ENCODE data around the gene ART5. TPM values are rescaled to one million over a fixed set of nuclear protein-coding genes. Genes with fewer than 3 reads are reported as not detected.
"Not testable (repeated sequence)": the region's sequence is repeated elsewhere in the genome, so short reads cannot be mapped to it uniquely, and the experiment has no call there.

Gene ART5
- total and polyA plus RNA-seq, 12 donors, result 0.13 to 0.78 (median 0.30) TPM; not detected in 5

DNA sequence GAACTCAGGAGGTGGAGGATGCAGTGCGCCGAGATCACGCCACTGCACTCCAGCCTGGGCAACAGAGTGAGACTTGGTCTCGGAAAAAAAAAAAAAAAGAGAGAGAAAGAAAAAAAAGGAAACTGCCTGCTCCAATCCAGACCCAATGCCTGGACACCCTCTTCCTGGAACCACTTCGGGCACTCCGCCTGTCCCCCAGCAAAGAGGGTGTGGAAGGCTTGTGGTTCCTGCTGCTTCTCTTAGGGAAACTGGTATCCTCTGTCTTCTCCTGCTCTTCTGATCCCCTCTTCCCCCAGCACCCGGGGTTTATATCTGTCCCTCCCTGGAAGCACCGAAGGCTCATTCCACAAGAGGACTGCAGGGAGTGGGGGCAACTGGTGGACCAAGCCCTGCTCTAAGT lies 16.5 kb upstream of the ART5 start:
- TF ChIP-seq, protein P1, sequence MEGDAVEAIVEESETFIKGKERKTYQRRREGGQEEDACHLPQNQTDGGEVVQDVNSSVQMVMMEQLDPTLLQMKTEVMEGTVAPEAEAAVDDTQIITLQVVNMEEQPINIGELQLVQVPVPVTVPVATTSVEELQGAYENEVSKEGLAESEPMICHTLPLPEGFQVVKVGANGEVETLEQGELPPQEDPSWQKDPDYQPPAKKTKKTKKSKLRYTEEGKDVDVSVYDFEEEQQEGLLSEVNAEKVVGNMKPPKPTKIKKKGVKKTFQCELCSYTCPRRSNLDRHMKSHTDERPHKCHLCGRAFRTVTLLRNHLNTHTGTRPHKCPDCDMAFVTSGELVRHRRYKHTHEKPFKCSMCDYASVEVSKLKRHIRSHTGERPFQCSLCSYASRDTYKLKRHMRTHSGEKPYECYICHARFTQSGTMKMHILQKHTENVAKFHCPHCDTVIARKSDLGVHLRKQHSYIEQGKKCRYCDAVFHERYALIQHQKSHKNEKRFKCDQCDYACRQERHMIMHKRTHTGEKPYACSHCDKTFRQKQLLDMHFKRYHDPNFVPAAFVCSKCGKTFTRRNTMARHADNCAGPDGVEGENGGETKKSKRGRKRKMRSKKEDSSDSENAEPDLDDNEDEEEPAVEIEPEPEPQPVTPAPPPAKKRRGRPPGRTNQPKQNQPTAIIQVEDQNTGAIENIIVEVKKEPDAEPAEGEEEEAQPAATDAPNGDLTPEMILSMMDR (IDR thresholded peaks at IDR 0.05), result no peak
- no peak for TF ChIP-seq POLR2A (IDR thresholded peaks at IDR 0.05)
- no peak overlapping the region for H3K27ac ChIP-seq
- 87 to 94% (median 90%) methylated on average over 7 to 8 of the region's 8 CpGs for WGBS, 4 donors
- no peaks in the 10 kb centered on the region for H3K27me3 ChIP-seq
- no peak overlapping the region for H3K4me3 ChIP-seq
- no peaks in the 10 kb centered on the region for H3K36me3 ChIP-seq (replicated peaks in 1 of 2)
- no peaks in the 10 kb centered on the region for H3K4me1 ChIP-seq (replicated peaks in 1 of 2)
- DNase-seq, result no peak
- intact Hi-C loops (cut with DNase I), result no loop called here
- H3K9me3 ChIP-seq (replicated peaks in 1 of 3), result no peaks in the 10 kb centered on the region

DNA sequence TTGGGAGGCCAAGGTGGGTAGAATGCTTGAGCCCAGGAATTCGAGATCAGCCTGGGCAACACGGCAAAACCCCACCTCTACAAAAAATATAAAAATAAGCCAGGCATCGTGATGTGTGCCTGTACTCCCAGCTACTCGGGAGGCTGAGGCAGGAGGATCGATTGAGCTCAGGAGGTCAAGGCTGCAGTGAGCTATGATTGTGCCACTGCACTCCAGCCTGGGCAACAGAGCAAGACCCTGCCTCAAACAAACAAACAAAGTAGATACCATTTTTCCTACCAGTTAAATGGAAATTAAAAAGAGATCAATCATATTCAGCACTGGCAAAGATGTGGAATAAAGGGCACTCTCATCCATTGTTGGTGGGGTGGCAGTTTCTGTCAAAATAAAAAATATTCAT lies 15.5 kb upstream of the ART5 start:
- H3K36me3 ChIP-seq (replicated peaks in 1 of 2); H3K27me3 ChIP-seq; H3K9me3 ChIP-seq (replicated peaks in 1 of 3); H3K27ac ChIP-seq; DNase-seq; intact Hi-C loops (cut with DNase I); H3K4me1 ChIP-seq (replicated peaks in 1 of 2); H3K4me3 ChIP-seq: not testable (repeated sequence)
- 64 to 78% (median 70%) methylated on average over 5 of the region's 5 CpGs for WGBS, 4 donors

DNA sequence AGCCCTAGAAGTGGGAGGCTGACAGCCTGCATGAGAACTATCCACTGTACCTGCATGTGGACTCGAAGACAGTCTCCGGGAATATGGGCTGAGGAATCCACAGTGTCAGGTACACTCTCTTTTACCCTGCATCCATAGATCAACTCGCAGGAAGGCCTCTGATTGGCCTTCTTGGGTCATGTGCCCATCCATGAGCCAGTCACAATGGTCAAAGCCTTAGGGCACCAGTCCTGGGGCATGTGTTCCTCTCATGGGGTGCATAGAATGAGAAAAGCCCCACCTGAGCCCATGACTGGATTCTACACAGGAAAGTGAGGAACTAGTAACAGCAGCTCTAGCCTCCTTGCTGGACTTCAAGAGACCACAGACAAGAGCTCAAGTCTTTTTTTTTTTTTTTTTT lies 13.8 kb upstream of the ART5 start:
- no peaks in the 10 kb centered on the region for H3K9me3 ChIP-seq (replicated peaks in 1 of 3)
- intact Hi-C loops (cut with DNase I), result no loop called here

DNA sequence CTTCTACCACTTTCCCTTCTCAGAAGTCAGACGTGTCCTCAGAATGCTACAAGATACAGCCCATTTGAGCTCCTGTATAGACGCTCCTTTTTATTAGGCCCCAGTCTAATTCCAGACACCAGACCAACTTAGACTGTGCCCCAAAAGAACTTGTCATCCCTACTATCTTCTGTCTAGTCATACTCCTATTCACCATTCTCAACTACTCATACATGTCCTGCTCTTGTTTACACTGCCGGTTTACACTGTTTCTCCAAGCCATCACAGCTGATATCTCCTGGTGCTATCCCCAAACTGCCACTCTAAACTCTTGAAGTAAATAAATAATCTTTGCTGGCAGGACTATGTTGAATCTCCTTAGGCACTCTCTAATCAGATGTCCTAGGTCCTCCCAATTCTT lies 10.7 kb upstream of the ART5 start:
- H3K27ac ChIP-seq; intact Hi-C loops (cut with DNase I); H3K36me3 ChIP-seq (replicated peaks in 1 of 2); DNase-seq; H3K9me3 ChIP-seq (replicated peaks in 1 of 3); H3K27me3 ChIP-seq; H3K4me3 ChIP-seq; H3K4me1 ChIP-seq (replicated peaks in 1 of 2): not testable (repeated sequence)
- WGBS, 4 donors, result 48 to 95% (median 88%) methylated on average over 2 to 3 of the region's 3 CpGs

More for the DNA sequence above, 13.8 kb upstream of the ART5 start:
- 77 to 89% (median 84%) methylated on average over 2 to 3 of the region's 3 CpGs for WGBS, 4 donors
- Histone ChIP-seq H3K27ac (no peak overlapping the region), H3K36me3 (replicated peaks in 1 of 2) (no peaks in the 10 kb centered on the region), H3K27me3 (no peaks in the 10 kb centered on the region), H3K4me3 (no peak overlapping the region), H3K4me1 (replicated peaks in 1 of 2) (no peaks in the 10 kb centered on the region)
- TF ChIP-seq, protein P1 (IDR thresholded peaks at IDR 0.05), result no peak
- no peak for TF ChIP-seq POLR2A (IDR thresholded peaks at IDR 0.05)
- no peak for DNase-seq

DNA sequence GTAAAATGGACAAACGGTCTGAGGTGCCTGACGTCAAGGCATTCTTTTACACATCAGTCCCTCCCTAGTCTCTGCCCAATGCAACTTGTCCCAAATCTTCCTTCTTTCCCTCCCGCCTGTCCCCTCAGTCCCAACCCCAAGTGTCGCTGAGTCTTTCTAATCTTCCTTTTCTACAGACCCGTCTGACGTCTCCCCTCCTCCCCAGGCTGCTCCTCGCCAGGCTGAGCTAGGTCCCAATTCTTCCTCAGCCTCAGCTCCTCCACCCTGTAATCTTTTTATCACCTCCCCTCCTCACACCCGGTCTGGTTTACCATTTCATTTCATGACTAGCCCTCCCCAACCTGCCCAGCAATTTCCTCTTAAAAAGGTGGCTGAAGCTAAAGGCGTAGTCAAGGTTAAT lies 7.6 kb upstream of the ART5 start:
- intact Hi-C loops (cut with DNase I); H3K4me3 ChIP-seq; H3K27ac ChIP-seq; H3K36me3 ChIP-seq (replicated peaks in 1 of 2); H3K9me3 ChIP-seq (replicated peaks in 1 of 3); DNase-seq; H3K27me3 ChIP-seq; H3K4me1 ChIP-seq (replicated peaks in 1 of 2): not testable (repeated sequence)
- WGBS, 4 donors, result 36 to 50% (median 45%) methylated on average over 9 of the region's 9 CpGs

DNA sequence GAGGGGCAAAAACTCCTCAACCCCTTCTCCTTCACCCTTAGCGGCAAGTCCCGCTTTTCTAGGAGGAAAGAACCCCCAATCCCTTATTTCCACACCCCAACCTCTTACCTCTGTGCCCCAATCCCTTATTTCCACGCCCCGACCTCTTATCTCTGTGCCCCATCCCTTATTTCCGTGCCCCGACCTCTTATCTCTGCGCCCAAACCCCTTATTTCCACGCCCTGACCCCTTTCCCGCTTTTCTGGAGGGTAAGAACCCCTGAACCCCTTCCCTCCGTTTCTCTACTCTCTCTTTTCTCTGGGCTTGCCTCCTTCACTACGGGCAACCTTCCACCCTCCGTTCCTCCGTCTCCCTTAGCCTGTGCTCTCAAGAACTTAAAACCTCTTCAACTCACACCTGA lies 7.1 kb upstream of the ART5 start:
- H3K27me3 ChIP-seq; DNase-seq; H3K4me3 ChIP-seq; H3K9me3 ChIP-seq (replicated peaks in 1 of 3); H3K36me3 ChIP-seq (replicated peaks in 1 of 2); H3K27ac ChIP-seq; intact Hi-C loops (cut with DNase I); H3K4me1 ChIP-seq (replicated peaks in 1 of 2): not testable (repeated sequence)
- 70 to 84% (median 78%) methylated on average over 13 of the region's 13 CpGs for WGBS, 4 donors

Measured in adrenal gland (tissue), 12 donors.